Endodermal cell (in vitro differentiated cells): ENCODE results near the gene SELENOF. TPM values are rescaled to one million over a fixed set of nuclear protein-coding genes. Genes with fewer than 3 reads are reported as not detected.

ENCODE experiments used
- total RNA-seq, 2 donors: library from RNA; stranded (reverse); fragmentation: NEBNext Ultra II Directional in 1 of 2; extraction: Animal tissue kit (Norgen Biotek cat#: 25700) in 1 of 2; gene quantifications; 2 replicates in 1 of 2; 3 replicates in 1 of 2; pipeline ENCODE4 v1.2.1, GENCODE V29; 2021

The SELENOF gene
- total RNA-seq, 2 donors from 2014 or later, result 140 to 166 TPM

Other genes with a start within 250 kb of the SELENOF start
- 10 to 100 TPM; 52.5 to 64.8 TPM for gene SH3GLB1, start 209.6 kb downstream of the SELENOF start, total RNA-seq
- gene HS2ST1, start 509 bp upstream of the SELENOF start, total RNA-seq, result 10 to 100 TPM; 29.0 to 31.5 TPM